ENCODE data around the gene GCG. TPM values are rescaled to one million over a fixed set of nuclear protein-coding genes. Genes with fewer than 3 reads are reported as not detected.

Gene GCG
- total RNA-seq, 1 donor: not detected

GRCh38 chr2:162155093-162155492 lies 3.0 kb upstream of the GCG start:
- Histone ChIP-seq H3K27me3 (ENCODE audit: insufficient read depth, low read length) (peaks cover 3% of the 10 kb centered on the region), H3K4me1 (ENCODE audit: insufficient read depth, low read length) (no peaks in the 10 kb centered on the region), H3K79me2 (ENCODE audit: insufficient read depth, low read length) (no peaks in the 10 kb centered on the region), H3K9me3 (ENCODE audit: low read depth, low read length) (no peaks in the 10 kb centered on the region), H4K20me1 (ENCODE audit: insufficient read depth, low read length) (no peaks in the 10 kb centered on the region), H3K36me3 (ENCODE audit: insufficient read depth, low read length) (no peaks in the 10 kb centered on the region), H3K4me3 (ENCODE audit: insufficient read depth, low read length) (no peak overlapping the region), H2AFZ (ENCODE audit: low read length) (no peak overlapping the region), H3K27ac (ENCODE audit: low read depth, low read length) (no peak overlapping the region), H3K4me2 (ENCODE audit: insufficient read depth, low read length) (no peak overlapping the region)
- TF ChIP-seq CTCF (IDR thresholded peaks at IDR 0.05; ENCODE audit: extremely low read depth, low read depth, low read length): peak; percentile 22
- DNase-seq (ENCODE audit: insufficient read length, low spot score, missing footprints): no peak

- Histone ChIP-seq H4K20me1 (ENCODE audit: insufficient read depth, low read length) (no peaks in the 10 kb centered on the region), H3K4me2 (ENCODE audit: insufficient read depth, low read length) (peak overlapping the region; percentile 21), H3K27me3 (ENCODE audit: insufficient read depth, low read length) (peaks cover 3% of the 10 kb centered on the region), H3K4me1 (ENCODE audit: insufficient read depth, low read length) (no peaks in the 10 kb centered on the region), H3K27ac (ENCODE audit: low read depth, low read length) (no peak overlapping the region), H3K36me3 (ENCODE audit: insufficient read depth, low read length) (no peaks in the 10 kb centered on the region), H3K9me3 (ENCODE audit: low read depth, low read length) (no peaks in the 10 kb centered on the region), H3K4me3 (ENCODE audit: insufficient read depth, low read length) (no peak overlapping the region), H3K79me2 (ENCODE audit: insufficient read depth, low read length) (no peaks in the 10 kb centered on the region), H2AFZ (ENCODE audit: low read length) (peak overlapping the region; percentile 43)
- no peak for DNase-seq (ENCODE audit: insufficient read length, low spot score, missing footprints)
- TF ChIP-seq CTCF (IDR thresholded peaks at IDR 0.05; ENCODE audit: extremely low read depth, low read depth, low read length): peak; percentile 59
These were observed 1.7 kb upstream of the GCG start for GRCh38 chr2:162153608-162154224.

- H3K4me3 ChIP-seq (ENCODE audit: insufficient read depth, low read length): no peak overlapping the region
- H3K9me3 ChIP-seq (ENCODE audit: low read depth, low read length): no peaks in the 10 kb centered on the region
- no peak overlapping the region for H2AFZ ChIP-seq (ENCODE audit: low read length)
- DNase-seq (ENCODE audit: insufficient read length, low spot score, missing footprints): no peak
- no peak overlapping the region for H3K4me2 ChIP-seq (ENCODE audit: insufficient read depth, low read length)
- peaks cover 3% of the 10 kb centered on the region for H3K27me3 ChIP-seq (ENCODE audit: insufficient read depth, low read length)
- no peaks in the 10 kb centered on the region for H3K36me3 ChIP-seq (ENCODE audit: insufficient read depth, low read length)
- TF ChIP-seq CTCF (IDR thresholded peaks at IDR 0.05; ENCODE audit: extremely low read depth, low read depth, low read length): no peak
- peaks cover 8% of the 10 kb centered on the region for H3K4me1 ChIP-seq (ENCODE audit: insufficient read depth, low read length)
- no peaks in the 10 kb centered on the region for H4K20me1 ChIP-seq (ENCODE audit: insufficient read depth, low read length)
- no peak overlapping the region for H3K27ac ChIP-seq (ENCODE audit: low read depth, low read length)
- no peaks in the 10 kb centered on the region for H3K79me2 ChIP-seq (ENCODE audit: insufficient read depth, low read length)
These were observed 2.1 kb downstream of the GCG start for GRCh38 chr2:162149940-162150339.

DNA sequence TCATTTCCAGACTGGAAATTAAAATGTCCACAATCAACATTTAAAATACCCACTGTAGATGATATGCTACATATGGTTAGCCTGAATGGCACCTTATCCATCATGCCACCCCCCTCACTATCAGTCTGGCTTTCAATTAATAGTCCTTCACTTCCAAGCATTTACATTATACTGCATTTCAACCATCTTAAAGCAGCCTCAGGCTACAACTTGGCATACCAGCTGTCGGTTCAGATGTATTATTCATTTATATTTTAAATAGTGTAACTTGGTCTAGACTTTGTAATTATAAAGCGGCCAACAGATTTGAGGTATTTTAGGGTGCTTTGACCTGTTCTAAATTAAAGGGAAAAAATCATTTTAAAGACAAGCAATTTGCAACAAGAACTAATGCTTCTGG lies 2.6 kb downstream of the GCG start:
- DNase-seq (ENCODE audit: insufficient read length, low spot score, missing footprints): no peak
- Histone ChIP-seq H4K20me1 (ENCODE audit: insufficient read depth, low read length) (no peaks in the 10 kb centered on the region), H3K9me3 (ENCODE audit: low read depth, low read length) (no peaks in the 10 kb centered on the region), H3K4me2 (ENCODE audit: insufficient read depth, low read length) (no peak overlapping the region), H3K4me3 (ENCODE audit: insufficient read depth, low read length) (no peak overlapping the region), H3K36me3 (ENCODE audit: insufficient read depth, low read length) (no peaks in the 10 kb centered on the region), H2AFZ (ENCODE audit: low read length) (no peak overlapping the region), H3K27me3 (ENCODE audit: insufficient read depth, low read length) (peaks cover 3% of the 10 kb centered on the region), H3K79me2 (ENCODE audit: insufficient read depth, low read length) (no peaks in the 10 kb centered on the region), H3K4me1 (ENCODE audit: insufficient read depth, low read length) (peaks cover 8% of the 10 kb centered on the region), H3K27ac (ENCODE audit: low read depth, low read length) (no peak overlapping the region)
- no peak for TF ChIP-seq CTCF (IDR thresholded peaks at IDR 0.05; ENCODE audit: extremely low read depth, low read depth, low read length)

Data from osteoblast (primary cell).